Measurements from ENCODE around the gene PCOLCE2.

Gene PCOLCE2

DNA sequence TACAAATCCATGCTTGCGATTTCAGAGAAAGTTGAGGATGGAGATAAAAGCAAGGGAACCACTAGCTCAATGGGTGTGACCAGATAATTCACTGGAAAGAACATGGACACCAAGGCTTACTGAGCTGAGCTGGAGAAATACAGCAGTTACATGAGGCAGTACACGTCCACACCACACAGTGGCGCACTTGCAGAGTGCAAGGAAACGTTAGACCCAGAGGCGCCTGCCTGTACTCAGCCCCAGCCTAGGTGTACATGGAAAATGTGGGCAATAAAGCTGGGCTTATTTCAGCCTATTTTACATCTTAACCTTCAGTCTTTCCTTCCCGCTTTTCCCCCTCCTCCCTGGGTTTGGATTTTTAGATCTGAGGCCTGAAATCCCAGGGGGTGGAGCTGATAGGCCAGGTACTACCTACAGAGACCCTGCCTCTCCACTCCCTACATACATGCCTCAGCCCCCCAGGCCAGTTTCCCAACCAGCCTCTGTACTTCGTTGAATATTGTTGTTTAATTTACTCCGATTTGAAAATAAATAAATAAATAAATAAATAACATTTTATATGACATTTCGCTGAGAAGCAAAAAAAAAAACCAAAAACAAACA, 60.1 kb downstream of the PCOLCE2 start:
- Histone ChIP-seq H2AFZ (ENCODE audit: low read depth, low read length) (no peak overlapping the region), H3K36me3 (ENCODE audit: insufficient read depth, low read length) (no peaks in the 10 kb centered on the region)

GRCh38 chr3:142819179-142819578, 69.7 kb downstream of the PCOLCE2 start:
- no peaks in the 10 kb centered on the region for H3K4me1 ChIP-seq (ENCODE audit: insufficient read depth, low read length)
- no peak overlapping the region for H3K27ac ChIP-seq (ENCODE audit: low read length)
- peaks cover 14% of the 10 kb centered on the region for H3K27me3 ChIP-seq (ENCODE audit: insufficient read depth, low read length, poor library complexity)
- H3K79me2 ChIP-seq (ENCODE audit: insufficient read depth, low read length), result no peaks in the 10 kb centered on the region
- H3K4me2 ChIP-seq (ENCODE audit: insufficient read depth, low read length), result no peak overlapping the region
- no peak overlapping the region for H3K9ac ChIP-seq (ENCODE audit: low read depth, low read length)
- H3K9me3 ChIP-seq (ENCODE audit: insufficient read depth, low read length, severe bottlenecking), result no peaks in the 10 kb centered on the region
- no peak overlapping the region for H3K4me3 ChIP-seq (ENCODE audit: low read depth in 1 of 2, low read length in 2 of 2)
- no peaks in the 10 kb centered on the region for H3K36me3 ChIP-seq (ENCODE audit: insufficient read depth, low read length)
- TF ChIP-seq CTCF (IDR thresholded peaks at IDR 0.05; ENCODE audit: borderline replicate concordance, extremely low read depth, low read length, poor library complexity, severe bottlenecking) (no peak), EZH2 (IDR thresholded peaks at IDR 0.05; ENCODE audit: borderline replicate concordance, low read depth, low read length, severe bottlenecking) (no peak)
- no peak for DNase-seq
- H4K20me1 ChIP-seq (ENCODE audit: insufficient read depth, low read length), result no peaks in the 10 kb centered on the region
- H2AFZ ChIP-seq (ENCODE audit: low read depth, low read length), result no peak overlapping the region
- no peak for ATAC-seq (ENCODE audit: insufficient read depth, low read depth)

More for the DNA sequence above, 60.1 kb downstream of the PCOLCE2 start:
- H3K4me3 ChIP-seq (ENCODE audit: low read depth in 1 of 2, low read length in 2 of 2), result no peak overlapping the region
- no peaks in the 10 kb centered on the region for H4K20me1 ChIP-seq (ENCODE audit: insufficient read depth, low read length)
- no peak overlapping the region for H3K4me2 ChIP-seq (ENCODE audit: insufficient read depth, low read length)
- no peak for TF ChIP-seq EZH2 (IDR thresholded peaks at IDR 0.05; ENCODE audit: borderline replicate concordance, low read depth, low read length, severe bottlenecking)
- peak; percentile 94 for TF ChIP-seq CTCF (IDR thresholded peaks at IDR 0.05; ENCODE audit: borderline replicate concordance, extremely low read depth, low read length, poor library complexity, severe bottlenecking)
- no peak overlapping the region for H3K9ac ChIP-seq (ENCODE audit: low read depth, low read length)
- H3K79me2 ChIP-seq (ENCODE audit: insufficient read depth, low read length), result no peaks in the 10 kb centered on the region
- H3K27ac ChIP-seq (ENCODE audit: low read length), result no peak overlapping the region
- peak; percentile 100 for ATAC-seq (ENCODE audit: insufficient read depth, low read depth)
- H3K9me3 ChIP-seq (ENCODE audit: insufficient read depth, low read length, severe bottlenecking), result no peaks in the 10 kb centered on the region
- peak; percentile 75 for DNase-seq
- H3K4me1 ChIP-seq (ENCODE audit: insufficient read depth, low read length), result no peaks in the 10 kb centered on the region
- H3K27me3 ChIP-seq (ENCODE audit: insufficient read depth, low read length, poor library complexity), result peaks cover 9% of the 10 kb centered on the region

- no peaks in the 10 kb centered on the region for H3K9me3 ChIP-seq (ENCODE audit: insufficient read depth, low read length, severe bottlenecking)
- H3K9ac ChIP-seq (ENCODE audit: low read depth, low read length), result no peak overlapping the region
- no peak overlapping the region for H3K4me3 ChIP-seq (ENCODE audit: low read depth in 1 of 2, low read length in 2 of 2)
- H3K36me3 ChIP-seq (ENCODE audit: insufficient read depth, low read length), result no peaks in the 10 kb centered on the region
- H3K4me1 ChIP-seq (ENCODE audit: insufficient read depth, low read length), result no peaks in the 10 kb centered on the region
- no peaks in the 10 kb centered on the region for H3K79me2 ChIP-seq (ENCODE audit: insufficient read depth, low read length)
- H4K20me1 ChIP-seq (ENCODE audit: insufficient read depth, low read length), result no peaks in the 10 kb centered on the region
- H3K4me2 ChIP-seq (ENCODE audit: insufficient read depth, low read length), result no peak overlapping the region
- peaks cover 14% of the 10 kb centered on the region for H3K27me3 ChIP-seq (ENCODE audit: insufficient read depth, low read length, poor library complexity)
- DNase-seq (no peak), ATAC-seq (ENCODE audit: insufficient read depth, low read depth) (no peak)
- H2AFZ ChIP-seq (ENCODE audit: low read depth, low read length), result no peak overlapping the region
- no peak overlapping the region for H3K27ac ChIP-seq (ENCODE audit: low read length)
- no peak for TF ChIP-seq CTCF (IDR thresholded peaks at IDR 0.05; ENCODE audit: borderline replicate concordance, extremely low read depth, low read length, poor library complexity, severe bottlenecking)
- TF ChIP-seq EZH2 (IDR thresholded peaks at IDR 0.05; ENCODE audit: borderline replicate concordance, low read depth, low read length, severe bottlenecking), result no peak
Observed at GRCh38 chr3:142818651-142819050, 70.2 kb downstream of the PCOLCE2 start.
